Activated T-cell treated with anti-CD3 and anti-CD28 coated beads for 4 hours (primary cell): Measurements from ENCODE around the gene PIP4K2B.
"Not testable (repeated sequence)": the region's sequence is repeated elsewhere in the genome, so short reads cannot be mapped to it uniquely, and the experiment has no call there.

Experiments
- DNase-seq: peaks from one replicate; pipeline ENCODE4 v3.0.0-alpha.2; 2020

Gene PIP4K2B

DNA sequence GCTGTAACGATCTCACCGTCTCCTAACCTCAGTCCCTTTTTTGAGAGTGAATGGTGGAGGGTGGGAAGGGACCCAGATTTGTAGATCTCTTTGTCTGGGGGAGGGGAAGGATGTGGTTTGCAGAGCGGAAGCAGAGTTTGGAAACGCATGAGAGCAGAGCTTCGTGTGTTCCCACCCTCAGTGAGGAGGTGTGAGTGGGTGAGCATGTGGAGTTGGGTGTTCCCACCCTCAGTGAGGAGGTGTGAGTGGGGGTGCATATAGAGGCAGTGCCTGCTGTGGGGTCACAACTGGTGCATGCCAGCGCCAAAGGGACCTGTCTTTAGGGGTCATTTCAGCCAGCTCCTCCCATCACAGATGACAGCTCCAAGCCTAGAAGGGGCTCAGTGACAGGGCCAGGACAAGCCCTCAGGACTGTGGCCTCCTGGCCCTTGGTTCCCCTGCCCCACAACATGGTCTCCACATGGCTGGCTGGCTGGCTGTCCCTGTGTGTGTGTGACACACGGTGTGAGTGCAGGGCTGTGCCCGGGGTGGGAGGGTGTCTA, 71.0 kb downstream of the PIP4K2B start:
- peak; percentile 76 for DNase-seq

DNA sequence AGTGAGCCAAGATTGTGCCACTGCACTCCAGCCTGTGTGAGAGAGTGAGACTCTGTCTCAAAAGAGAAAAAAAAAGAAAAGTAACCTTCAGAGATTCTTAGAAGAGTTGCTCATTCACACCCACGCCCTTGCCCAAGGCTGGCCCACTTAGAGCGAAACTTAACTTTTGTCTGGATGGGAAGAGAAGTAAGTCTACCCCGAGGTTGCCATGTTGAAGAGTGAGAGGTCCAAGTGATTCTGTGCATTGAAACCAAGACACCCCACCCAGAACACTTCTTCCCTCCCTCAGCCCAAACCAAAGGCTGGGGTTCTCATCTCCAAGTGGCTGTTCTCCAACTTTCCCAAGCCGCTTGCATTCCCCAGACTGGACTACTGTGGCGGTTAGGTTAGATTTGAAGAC, 71.6 kb downstream of the PIP4K2B start:
- DNase-seq: peak; percentile 70

DNA sequence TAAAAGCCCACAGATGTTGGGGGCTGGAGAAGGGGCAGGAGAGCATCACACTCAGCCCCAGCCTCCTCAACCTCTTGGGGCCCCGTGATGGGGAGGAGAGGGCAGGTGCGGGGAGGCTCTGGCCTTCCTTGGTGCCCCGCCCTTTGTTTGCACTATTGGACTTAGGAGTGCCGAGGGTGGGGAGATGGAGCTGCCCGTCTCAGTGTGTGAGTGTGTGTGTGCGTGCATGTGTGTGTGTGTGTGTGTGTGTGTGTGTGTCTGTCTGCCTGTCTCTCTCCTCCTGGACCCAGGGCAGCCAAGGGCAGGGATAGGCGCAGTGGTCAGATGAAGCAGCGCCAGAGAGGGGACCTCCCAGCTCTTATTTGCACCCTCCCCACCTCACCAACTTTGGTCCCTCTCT, 73.2 kb downstream of the PIP4K2B start:
- DNase-seq: not testable (repeated sequence)

DNA sequence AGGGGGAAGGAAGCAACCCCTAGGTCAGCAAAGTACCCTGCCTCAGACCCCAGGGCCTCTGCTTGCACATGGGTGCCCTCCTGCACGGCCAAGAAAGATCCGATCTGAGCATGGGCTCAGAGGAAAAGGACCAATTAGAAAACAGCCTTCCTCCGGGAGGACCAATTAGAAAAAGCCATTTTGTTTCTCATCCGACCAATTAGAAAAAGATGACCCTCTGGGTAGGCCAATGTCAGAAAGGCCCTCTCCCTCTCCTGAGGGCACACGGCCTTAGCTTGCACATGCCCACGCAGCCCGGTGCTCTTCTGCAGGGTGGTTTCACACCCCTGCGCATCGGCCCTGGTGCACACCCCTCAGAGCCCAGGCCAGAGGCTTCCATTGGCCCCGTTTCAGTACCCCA, 74.3 kb downstream of the PIP4K2B start:
- no peak for DNase-seq

DNA sequence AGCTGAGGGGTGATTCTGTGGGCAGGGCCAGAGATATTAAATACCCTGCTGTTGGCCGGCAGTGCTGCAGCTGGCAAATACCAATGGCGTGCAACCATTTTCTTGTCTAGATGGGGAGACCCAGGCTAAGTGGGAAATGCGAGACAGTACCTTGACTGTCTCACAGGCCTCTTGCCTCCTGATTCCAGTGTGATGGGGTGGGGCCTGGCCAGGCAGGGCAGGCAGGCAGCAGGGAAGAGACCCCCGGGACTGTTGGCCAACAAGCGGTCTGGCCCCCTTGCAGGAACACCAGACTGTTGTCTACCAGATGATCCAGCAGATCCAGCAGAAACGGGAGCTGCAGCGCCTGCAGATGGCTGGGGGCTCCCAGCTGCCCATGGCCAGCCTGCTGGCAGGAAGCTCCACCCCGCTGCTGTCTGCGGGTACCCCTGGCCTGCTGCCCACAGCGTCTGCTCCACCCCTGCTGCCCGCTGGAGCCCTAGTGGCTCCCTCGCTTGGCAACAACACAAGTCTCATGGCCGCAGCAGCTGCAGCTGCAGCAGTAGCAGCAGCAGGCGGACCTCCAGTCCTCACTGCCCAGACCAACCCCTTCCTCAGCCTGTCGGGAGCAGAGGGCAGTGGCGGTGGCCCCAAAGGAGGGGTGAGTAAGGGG, 74.9 kb downstream of the PIP4K2B start:
- DNase-seq: no peak

DNA sequence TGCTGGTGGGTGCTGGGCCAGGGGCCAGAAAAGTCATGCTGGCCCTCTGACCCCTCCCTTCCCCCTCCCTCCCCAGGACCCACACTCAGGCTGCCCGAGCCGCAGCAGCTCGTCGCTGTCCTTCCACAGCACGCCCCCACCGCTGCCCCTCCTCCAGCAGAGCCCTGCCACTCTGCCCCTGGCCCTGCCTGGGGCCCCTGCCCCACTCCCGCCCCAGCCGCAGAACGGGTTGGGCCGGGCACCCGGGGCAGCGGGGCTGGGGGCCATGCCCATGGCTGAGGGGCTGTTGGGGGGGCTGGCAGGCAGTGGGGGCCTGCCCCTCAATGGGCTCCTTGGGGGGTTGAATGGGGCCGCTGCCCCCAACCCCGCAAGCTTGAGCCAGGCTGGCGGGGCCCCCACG, 77.6 kb downstream of the PIP4K2B start:
- no peak for DNase-seq

DNA sequence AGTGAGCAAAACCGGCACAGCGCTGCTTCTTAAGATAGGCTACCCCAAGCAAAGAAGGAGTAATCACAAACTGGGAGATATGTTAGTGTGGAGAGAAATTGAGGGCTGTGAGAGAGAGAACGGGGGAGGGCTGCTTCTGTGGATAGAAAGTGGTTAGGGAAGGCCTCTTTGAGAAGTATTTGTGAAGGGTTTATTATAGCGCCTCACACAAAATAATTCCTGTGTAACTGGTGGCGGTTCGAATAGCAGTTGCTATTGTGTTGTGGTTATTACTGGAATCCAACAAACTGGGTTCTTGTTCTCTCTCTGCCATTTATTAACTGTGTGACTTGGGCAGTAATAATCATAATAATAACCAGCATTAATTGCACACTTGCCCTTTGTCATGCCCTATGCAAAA, 78.4 kb downstream of the PIP4K2B start:
- DNase-seq: no peak

DNA sequence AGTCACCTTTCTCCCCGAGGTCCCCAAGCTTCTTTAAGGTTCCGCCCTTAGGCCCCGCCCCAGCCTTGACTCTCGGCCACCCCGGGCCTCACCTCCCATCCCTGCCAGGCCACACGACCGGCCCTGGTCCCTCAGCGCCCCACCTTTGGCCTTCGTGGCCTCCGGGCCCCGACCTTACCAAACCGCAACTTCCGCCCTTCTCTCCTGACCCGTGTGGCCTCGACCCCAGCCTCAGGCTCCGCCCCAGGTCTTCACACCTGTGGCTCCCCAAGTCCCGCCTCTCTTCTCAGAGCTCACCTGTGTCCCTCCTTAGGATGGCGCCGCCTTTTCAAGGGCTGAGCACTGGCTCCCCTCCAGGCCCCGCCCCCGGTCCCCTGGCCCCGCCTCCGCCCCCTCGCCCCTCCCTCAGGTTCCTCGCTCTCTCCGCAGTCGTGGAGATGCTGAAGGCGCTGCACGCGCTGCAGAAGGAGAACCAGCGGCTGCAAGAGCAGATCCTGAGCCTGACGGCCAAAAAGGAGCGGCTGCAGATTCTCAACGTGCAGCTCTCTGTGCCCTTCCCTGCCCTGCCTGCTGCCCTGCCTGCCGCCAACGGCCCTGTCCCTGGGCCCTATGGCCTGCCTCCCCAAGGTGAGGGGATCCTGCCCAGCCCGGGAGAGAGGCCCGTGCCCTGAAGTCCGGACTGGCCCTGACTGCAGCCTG, 79.3 kb downstream of the PIP4K2B start:
- DNase-seq: no peak

DNA sequence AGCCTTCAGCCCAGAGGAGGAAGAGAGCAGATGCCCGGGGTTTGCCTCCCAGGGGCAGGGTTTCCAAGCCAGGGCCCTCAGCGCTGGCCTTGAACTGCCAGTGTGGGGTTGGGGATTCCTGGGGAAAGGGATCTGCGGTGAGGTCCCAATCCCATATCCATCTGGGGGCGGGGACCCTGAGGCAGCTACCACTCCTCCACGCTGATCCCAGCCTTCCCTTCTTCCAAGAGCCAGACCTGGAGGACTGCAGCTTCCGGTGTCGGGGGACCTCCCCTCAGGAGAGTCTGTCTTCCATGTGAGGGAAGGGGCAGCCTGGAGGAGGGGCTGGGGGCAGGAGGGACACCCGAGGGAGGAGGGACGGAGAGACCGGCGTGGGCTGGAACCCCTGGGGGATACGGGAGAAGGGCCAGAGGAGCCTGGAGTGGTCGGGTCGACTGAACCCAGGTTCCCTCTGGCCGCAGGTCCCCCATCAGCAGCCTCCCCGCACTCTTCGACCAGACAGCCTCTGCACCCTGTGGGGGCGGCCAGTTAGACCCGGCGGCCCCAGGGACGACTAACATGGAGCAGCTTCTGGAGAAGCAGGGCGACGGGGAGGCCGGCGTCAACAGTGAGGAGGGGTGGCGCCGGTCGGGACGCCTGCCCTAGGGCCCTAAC, 79.9 kb downstream of the PIP4K2B start:
- no peak for DNase-seq

DNA sequence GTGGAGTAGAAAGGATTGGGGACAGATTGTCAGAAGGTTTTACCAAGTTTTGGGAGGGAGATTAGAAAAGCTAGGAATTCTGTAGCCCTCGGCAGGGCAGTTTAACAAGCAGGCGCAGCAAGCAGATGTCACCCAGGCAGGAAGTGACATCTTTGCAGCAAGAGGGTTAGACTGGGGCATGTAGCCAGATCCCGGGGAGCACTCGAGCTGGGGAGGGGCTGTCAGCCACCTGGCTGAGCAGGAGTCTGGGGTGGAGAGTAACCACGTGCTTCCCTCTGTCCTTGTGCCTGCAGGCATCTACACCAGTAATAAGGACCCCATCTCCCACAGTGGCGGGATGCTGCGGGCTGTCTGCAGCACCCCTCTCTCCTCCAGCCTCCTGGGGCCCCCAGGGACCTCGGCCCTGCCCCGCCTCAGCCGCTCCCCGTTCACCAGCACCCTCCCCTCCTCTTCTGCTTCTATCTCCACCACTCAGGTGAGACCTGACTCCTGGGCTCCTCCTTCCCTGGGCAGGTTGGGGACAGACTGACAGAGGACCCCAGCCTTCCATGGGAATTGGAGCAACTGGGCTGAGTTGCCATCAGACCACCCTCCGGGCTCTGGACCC, 82.1 kb downstream of the PIP4K2B start:
- no peak for DNase-seq

DNA sequence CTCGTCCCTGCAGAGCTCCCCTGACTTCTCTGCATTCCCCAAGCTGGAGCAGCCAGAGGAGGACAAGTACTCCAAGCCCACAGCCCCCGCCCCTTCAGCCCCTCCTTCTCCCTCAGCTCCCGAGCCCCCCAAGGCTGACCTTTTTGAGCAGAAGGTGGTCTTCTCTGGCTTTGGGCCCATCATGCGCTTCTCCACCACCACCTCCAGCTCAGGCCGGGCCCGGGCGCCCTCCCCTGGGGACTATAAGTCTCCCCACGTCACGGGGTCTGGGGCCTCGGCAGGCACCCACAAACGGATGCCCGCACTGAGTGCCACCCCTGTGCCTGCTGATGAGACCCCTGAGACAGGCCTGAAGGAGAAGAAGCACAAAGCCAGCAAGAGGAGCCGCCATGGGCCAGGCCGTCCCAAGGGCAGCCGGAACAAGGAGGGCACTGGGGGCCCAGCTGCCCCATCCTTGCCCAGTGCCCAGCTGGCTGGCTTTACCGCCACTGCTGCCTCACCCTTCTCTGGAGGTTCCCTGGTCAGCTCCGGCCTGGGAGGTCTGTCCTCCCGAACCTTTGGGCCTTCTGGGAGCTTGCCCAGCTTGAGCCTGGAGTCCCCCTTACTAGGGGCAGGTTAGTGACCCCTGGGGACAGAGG, 82.9 kb downstream of the PIP4K2B start:
- no peak for DNase-seq
